GM19240 (cell line): ENCODE data around the gene GPC4.

Experiments
- DNase-seq: peaks from one replicate; pipeline ENCODE4 v3.0.0; 2011; ENCODE audit warnings: low spot score; ENCODE audit not compliant: insufficient read length

The GPC4 gene

GRCh38 chrX:133412246-133412645 lies 3.0 kb downstream of the GPC4 start:
- no peak for DNase-seq

GRCh38 chrX:133410550-133410949 lies 4.7 kb downstream of the GPC4 start:
- DNase-seq = no peak

GRCh38 chrX:133405498-133406185 lies 9.6 kb downstream of the GPC4 start:
- DNase-seq = no peak

GRCh38 chrX:133403984-133404383 lies 11.3 kb downstream of the GPC4 start:
- DNase-seq = no peak

- DNase-seq = no peak
These were observed 12.3 kb downstream of the GPC4 start for GRCh38 chrX:133402830-133403625.

- no peak for DNase-seq
These were observed 13.2 kb downstream of the GPC4 start for GRCh38 chrX:133402042-133402453.

GRCh38 chrX:133401536-133401935 lies 13.8 kb downstream of the GPC4 start:
- no peak for DNase-seq

- no peak for DNase-seq
These were observed 15.9 kb downstream of the GPC4 start for GRCh38 chrX:133399411-133399810.

- DNase-seq = no peak
These were observed 20.5 kb downstream of the GPC4 start for GRCh38 chrX:133394765-133395164.

GRCh38 chrX:133392671-133393070 lies 22.6 kb downstream of the GPC4 start:
- no peak for DNase-seq

GRCh38 chrX:133391111-133391510 lies 24.2 kb downstream of the GPC4 start:
- DNase-seq = no peak

- no peak for DNase-seq
These were observed 24.6 kb downstream of the GPC4 start for GRCh38 chrX:133390676-133391075.

- DNase-seq = no peak
These were observed 25.3 kb downstream of the GPC4 start for GRCh38 chrX:133389975-133390374.

GRCh38 chrX:133384454-133384853 lies 30.8 kb downstream of the GPC4 start:
- no peak for DNase-seq

GRCh38 chrX:133380711-133381619 lies 34.3 kb downstream of the GPC4 start:
- DNase-seq = no peak

GRCh38 chrX:133376422-133376821 lies 38.9 kb downstream of the GPC4 start:
- DNase-seq = no peak

- DNase-seq = no peak
These were observed 39.5 kb downstream of the GPC4 start for GRCh38 chrX:133375615-133376340.

GRCh38 chrX:133374874-133375387 lies 40.4 kb downstream of the GPC4 start:
- no peak for DNase-seq

- no peak for DNase-seq
These were observed 41.8 kb downstream of the GPC4 start for GRCh38 chrX:133373386-133374079.

- DNase-seq = no peak
These were observed 44.5 kb downstream of the GPC4 start for GRCh38 chrX:133370696-133371275.
